OCI-LY7 (cell line): ENCODE measurements around the gene FBXO42. TPM values are rescaled to one million over a fixed set of nuclear protein-coding genes. Genes with fewer than 3 reads are reported as not detected.

Experiments used
- BruUV-seq: library from RNA; stranded (reverse); fragments of 400-500 nt; replicated peaks from 2 replicates; lab custom pipeline; 2021; lab: Mats Ljungman, UMichigan
- CTCF ChIA-PET: fragments of 300-600 bp; sonication (Branson Sonifier 250); formaldehyde crosslinking; loops from one replicate; lab custom pipeline; 2022; ENCODE audit warnings: antibody characterized with exemption; ENCODE audit not compliant: unreplicated experiment; lab: Charles Lee
- POLR2A ChIA-PET: fragments of 300-600 bp; sonication (Branson Sonifier 250); formaldehyde crosslinking; loops from one replicate; lab custom pipeline; 2022; ENCODE audit warnings: antibody characterized with exemption; lab: Charles Lee
- DNase-seq: peaks from one replicate; pipeline ENCODE4 v3.0.0-alpha.2; 2015; ENCODE audit warnings: low spot score
- H2AFZ ChIP-seq: fragments of 200-600 bp; sonication (generic), shearing (Covaris generic); 2 replicates; pipeline ENCODE4 v1.6.1; 2014; ENCODE audit warnings: mild to moderate bottlenecking, antibody characterized with exemption, low read length, moderate library complexity
- H3K27ac ChIP-seq: fragments of 200-600 bp; sonication (generic); 2 replicates; pipeline ENCODE4 v1.5.1; 2014; ENCODE audit warnings: mixed run types, low read depth, mild to moderate bottlenecking, moderate library complexity, low read length, inconsistent platforms; ENCODE audit not compliant: poor library complexity, severe bottlenecking
- H3K36me3 ChIP-seq: fragments of 200-600 bp; sonication (generic); 2 replicates; pipeline ENCODE4 v1.6.1; 2014; ENCODE audit warnings: mild to moderate bottlenecking, antibody characterized with exemption, low read length, moderate library complexity, mixed read lengths; ENCODE audit not compliant: insufficient read depth
- H3K4me1 ChIP-seq: fragments of 200-600 bp; sonication (generic); 2 replicates; pipeline ENCODE4 v1.5.1; 2014; ENCODE audit warnings: mild to moderate bottlenecking, low read length; ENCODE audit not compliant: insufficient read depth, poor library complexity, severe bottlenecking
- H3K4me2 ChIP-seq: fragments of 200-600 bp; sonication (generic); 2 replicates; pipeline ENCODE4 v1.6.1; 2014; ENCODE audit warnings: mild to moderate bottlenecking, low read length
- H3K4me3 ChIP-seq: fragments of 200-600 bp; sonication (generic); 2 replicates; pipeline ENCODE4 v1.5.1; 2014; ENCODE audit warnings: mild to moderate bottlenecking, low read depth, low read length; ENCODE audit not compliant: poor library complexity, severe bottlenecking
- H3K79me2 ChIP-seq: fragments of 200-600 bp; sonication (generic); 2 replicates; pipeline ENCODE4 v1.6.1; 2016; ENCODE audit warnings: low read depth, mild to moderate bottlenecking, low read length, moderate library complexity, mixed read lengths; ENCODE audit not compliant: insufficient read depth
- H3K9me2 ChIP-seq: fragments of 200-600 bp; sonication (generic); 2 replicates; pipeline ENCODE4 v1.6.1; 2016; ENCODE audit warnings: mild to moderate bottlenecking, low read length, mixed read lengths; ENCODE audit not compliant: insufficient read depth
- H3K9me3 ChIP-seq: fragments of 200-600 bp; sonication (generic); 2 replicates; pipeline ENCODE4 v1.6.1; 2014; ENCODE audit warnings: mild to moderate bottlenecking, mixed run types, low read length, mixed read lengths
- H4K20me1 ChIP-seq: fragments of 200-600 bp; sonication (generic); 2 replicates; pipeline ENCODE4 v1.6.1; 2014; ENCODE audit warnings: mild to moderate bottlenecking, antibody characterized with exemption, low read length, moderate library complexity, mixed read lengths; ENCODE audit not compliant: insufficient read depth
- CTCF ChIP-seq: fragments of 200-600 bp; sonication (generic); conservative IDR thresholded peaks from 2 replicates; pipeline ENCODE4 v1.5.1; 2014; ENCODE audit warnings: mild to moderate bottlenecking, antibody characterized with exemption, low read length, moderate library complexity, mixed read lengths
- EZH2phosphoT487 ChIP-seq: fragments of 200-600 bp; sonication (generic); IDR thresholded peaks from 2 replicates; pipeline ENCODE4 v1.6.1; 2018; ENCODE audit warnings: low read depth, borderline replicate concordance, mild to moderate bottlenecking, mixed run types, antibody characterized with exemption, low read length, moderate library complexity, mixed read lengths
- intact Hi-C: fragments of 100-400 bp; cut with micrococcal nuclease; formaldehyde crosslinking; loops from one replicate; pipeline ENCODE4 v1.10.0; 2022; ENCODE audit not compliant: unreplicated experiment
- total RNA-seq, 2 experiments: library from RNA; depleted of rRNA in 1 of 2; stranded (reverse); fragments of >200 nt in 1 of 2; shearing (Covaris generic) in 1 of 2; gene quantifications; 2 replicates each; pipeline ENCODE4 v1.2.3, GENCODE V29; 2014 to 2022

FBXO42 gene
- total RNA-seq, 2 experiments from 2014 or later, result 20.0 to 22.9 TPM

- no peak for DNase-seq
- H4K20me1 ChIP-seq, result no peaks in the 10 kb centered on the region
- ChIA-PET POLR2A (interaction anchor here (1.0 to 1.1 kb wide), 2 partner anchors 12 to 269 kb away, joined by 3 to 7 read pairs; no protein-coding TSS in a partner anchor), CTCF (interaction anchor here (0.6 to 1.1 kb wide), 2 partner anchors 119 to 139 kb away, joined by 3 read pairs; no protein-coding TSS in a partner anchor)
- TF ChIP-seq EZH2phosphoT487, result no peak
- H2AFZ ChIP-seq, result 0 out of 2 replicates have a peak overlapping the region, but pooled peaks have one; percentile 13
- peak overlapping the region; percentile 80; the same call in 1 of the 2 replicates for H3K4me2 ChIP-seq
- H3K9me2 ChIP-seq, result no peaks in the 10 kb centered on the region
- H3K9me3 ChIP-seq, result no peaks in the 10 kb centered on the region
- H3K27ac ChIP-seq, result no peak overlapping the region
- H3K4me1 ChIP-seq, result peaks cover 16% of the 10 kb centered on the region
- no peak overlapping the region for H3K4me3 ChIP-seq
- no peaks in the 10 kb centered on the region for H3K36me3 ChIP-seq
- no peaks in the 10 kb centered on the region for H3K79me2 ChIP-seq
- intact Hi-C loops, result no loop called here
- no TSS peak for BruUV-seq
These were observed 134.1 kb downstream of the FBXO42 start for GRCh38 chr1:16218014-16218673.

DNA sequence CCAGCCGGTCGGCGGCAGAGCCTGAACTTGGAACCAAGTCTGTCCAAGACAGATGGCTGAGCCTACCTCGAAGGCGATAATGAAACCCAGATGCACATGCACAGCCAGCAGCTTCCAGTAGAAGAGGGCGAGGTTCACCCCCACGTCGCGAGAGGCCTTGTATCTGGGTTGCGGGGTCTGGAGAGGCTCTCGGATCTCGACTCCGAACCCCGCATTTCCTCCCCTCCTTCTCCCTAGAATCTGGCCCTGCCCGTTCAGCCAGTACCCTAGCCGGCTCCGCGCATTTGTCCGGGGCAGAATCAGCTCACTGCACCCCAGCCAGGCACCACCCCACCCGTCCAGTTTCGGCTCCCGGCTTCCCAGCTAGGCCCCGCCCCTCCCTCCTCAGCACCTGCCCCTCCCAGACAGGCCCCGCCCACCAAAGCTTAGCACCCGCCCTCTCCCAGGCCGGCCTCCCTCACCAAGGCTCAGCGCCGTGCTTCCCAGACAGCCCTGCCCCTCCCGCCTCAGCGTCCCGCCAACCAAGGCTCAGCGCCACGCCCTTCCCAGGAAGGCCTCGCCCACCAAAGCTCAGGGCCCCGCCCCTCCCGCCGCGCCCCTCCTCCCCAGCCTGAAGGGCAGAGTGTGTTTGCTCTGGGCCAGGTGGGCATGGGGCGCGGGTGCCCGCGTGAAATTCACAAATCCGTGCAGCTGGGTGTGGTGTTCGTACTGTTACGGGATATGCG lies 135.1 kb downstream of the FBXO42 start:
- POLR2A ChIA-PET, result interaction anchor here (0.5 to 1.1 kb wide), 7 partner anchors 10 to 270 kb away, joined by 3 to 7 read pairs (median 3); no protein-coding TSS in a partner anchor
- BruUV-seq, result no TSS peak
- H4K20me1 ChIP-seq, result no peaks in the 10 kb centered on the region

More for the DNA sequence above, 135.1 kb downstream of the FBXO42 start:
- Histone ChIP-seq H3K4me1 (peaks cover 16% of the 10 kb centered on the region), H2AFZ (peak overlapping the region; percentile 70), H3K4me2 (peak overlapping the region; percentile 80), H3K27ac (no peak overlapping the region), H3K79me2 (no peaks in the 10 kb centered on the region), H3K36me3 (no peaks in the 10 kb centered on the region), H3K9me3 (no peaks in the 10 kb centered on the region), H3K9me2 (no peaks in the 10 kb centered on the region), H3K4me3 (peak overlapping the region; percentile 65)
- DNase-seq, result peak; percentile 97
- intact Hi-C loops, result no loop called here
- CTCF ChIA-PET, result interaction anchor here (0.7 to 1.1 kb wide), 2 partner anchors 37 to 138 kb away, joined by 3 to 4 read pairs; no protein-coding TSS in a partner anchor
- TF ChIP-seq EZH2phosphoT487 (no peak), CTCF (no peak)
